ENCODE measurements around the gene EMC7.

DNA sequence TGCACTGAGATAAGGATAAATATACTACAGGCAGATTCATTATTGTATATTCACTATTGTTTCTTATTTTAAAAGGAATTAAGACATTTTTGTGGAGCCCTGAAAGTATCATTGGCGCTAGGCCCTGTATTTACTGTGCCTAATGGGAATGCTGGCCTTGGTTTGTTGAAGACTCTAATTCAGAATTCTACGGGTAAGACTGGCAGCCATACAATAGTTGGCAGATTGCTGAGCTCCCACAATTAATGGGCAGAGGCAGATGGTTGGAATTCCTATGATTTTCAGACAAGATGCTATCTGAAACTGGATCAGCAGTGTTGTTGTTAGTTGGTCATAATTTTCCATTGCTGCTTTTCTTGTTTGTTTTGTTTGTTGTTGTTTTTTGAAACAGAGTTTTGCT is 15.0 kb upstream of the EMC7 start:
- TF ChIP-seq, protein P1, sequence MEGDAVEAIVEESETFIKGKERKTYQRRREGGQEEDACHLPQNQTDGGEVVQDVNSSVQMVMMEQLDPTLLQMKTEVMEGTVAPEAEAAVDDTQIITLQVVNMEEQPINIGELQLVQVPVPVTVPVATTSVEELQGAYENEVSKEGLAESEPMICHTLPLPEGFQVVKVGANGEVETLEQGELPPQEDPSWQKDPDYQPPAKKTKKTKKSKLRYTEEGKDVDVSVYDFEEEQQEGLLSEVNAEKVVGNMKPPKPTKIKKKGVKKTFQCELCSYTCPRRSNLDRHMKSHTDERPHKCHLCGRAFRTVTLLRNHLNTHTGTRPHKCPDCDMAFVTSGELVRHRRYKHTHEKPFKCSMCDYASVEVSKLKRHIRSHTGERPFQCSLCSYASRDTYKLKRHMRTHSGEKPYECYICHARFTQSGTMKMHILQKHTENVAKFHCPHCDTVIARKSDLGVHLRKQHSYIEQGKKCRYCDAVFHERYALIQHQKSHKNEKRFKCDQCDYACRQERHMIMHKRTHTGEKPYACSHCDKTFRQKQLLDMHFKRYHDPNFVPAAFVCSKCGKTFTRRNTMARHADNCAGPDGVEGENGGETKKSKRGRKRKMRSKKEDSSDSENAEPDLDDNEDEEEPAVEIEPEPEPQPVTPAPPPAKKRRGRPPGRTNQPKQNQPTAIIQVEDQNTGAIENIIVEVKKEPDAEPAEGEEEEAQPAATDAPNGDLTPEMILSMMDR (IDR thresholded peaks at IDR 0.05), result no peak
- no peak for TF ChIP-seq POLR2A (IDR thresholded peaks at IDR 0.05)

Measured in tibial nerve (tissue), 3 donors.